ENCODE results near the gene COL20A1. TPM values are rescaled to one million over a fixed set of nuclear protein-coding genes. Genes with fewer than 3 reads are reported as not detected.

Gene COL20A1
- total RNA-seq, 1 donor from 2014 or later, result 0.25 TPM

DNA sequence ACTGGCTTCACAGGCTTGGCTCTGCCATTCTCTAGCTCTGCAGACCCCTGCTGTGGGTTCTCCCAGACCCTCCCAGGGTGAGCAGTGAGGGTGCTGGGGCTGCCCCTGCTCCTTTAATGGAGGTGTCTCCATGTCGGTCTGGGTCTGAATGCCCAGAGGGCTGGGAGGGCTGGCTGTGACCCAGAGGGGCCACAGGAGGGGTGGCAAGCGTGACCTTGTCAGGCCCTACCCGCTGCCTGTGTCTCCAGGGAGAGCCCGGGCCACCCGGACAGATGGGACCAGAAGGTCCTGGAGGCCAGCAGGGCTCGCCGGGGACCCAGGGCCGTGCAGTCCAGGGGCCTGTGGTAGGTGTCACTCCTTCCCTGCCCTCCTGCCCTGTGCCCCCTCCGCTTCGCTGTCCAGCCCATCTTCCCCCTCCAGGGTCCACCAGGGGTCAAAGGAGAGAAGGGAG, 32.1 kb downstream of the COL20A1 start:
- Mint-ChIP-seq H3K27me3 (ENCODE audit: low read depth) (peaks cover 12% of the 10 kb centered on the region), H3K4me3 (no peak overlapping the region), H3K9me3 (no peaks in the 10 kb centered on the region), H3K4me1 (peaks cover 8% of the 10 kb centered on the region), H3K36me3 (no peaks in the 10 kb centered on the region), H3K27ac (no peak overlapping the region)
- no peak for TF ChIP-seq CTCF (IDR thresholded peaks at IDR 0.05; ENCODE audit: unreplicated experiment)
- DNase-seq (ENCODE audit: low spot score in 2 of 2, unreplicated experiment in 2 of 2), result no peak

- Mint-ChIP-seq H3K27ac (no peak overlapping the region), H3K27me3 (ENCODE audit: low read depth) (peaks cover 12% of the 10 kb centered on the region), H3K4me3 (no peak overlapping the region), H3K9me3 (no peaks in the 10 kb centered on the region), H3K36me3 (no peaks in the 10 kb centered on the region), H3K4me1 (peaks cover 11% of the 10 kb centered on the region)
- no peak for TF ChIP-seq CTCF (IDR thresholded peaks at IDR 0.05; ENCODE audit: unreplicated experiment)
- no peak for DNase-seq (ENCODE audit: low spot score in 2 of 2, unreplicated experiment in 2 of 2)
These were observed 32.7 kb downstream of the COL20A1 start for GRCh38 chr20:63325554-63326313.

GRCh38 chr20:63326314-63327230, 33.6 kb downstream of the COL20A1 start:
- Mint-ChIP-seq H3K9me3 (peaks cover 2% of the 10 kb centered on the region), H3K36me3 (no peaks in the 10 kb centered on the region), H3K4me1 (peaks cover 10% of the 10 kb centered on the region), H3K27ac (no peak overlapping the region), H3K4me3 (no peak overlapping the region), H3K27me3 (ENCODE audit: low read depth) (peaks cover 12% of the 10 kb centered on the region)
- no peak for DNase-seq (ENCODE audit: low spot score in 2 of 2, unreplicated experiment in 2 of 2)
- no peak for TF ChIP-seq CTCF (IDR thresholded peaks at IDR 0.05; ENCODE audit: unreplicated experiment)

DNA sequence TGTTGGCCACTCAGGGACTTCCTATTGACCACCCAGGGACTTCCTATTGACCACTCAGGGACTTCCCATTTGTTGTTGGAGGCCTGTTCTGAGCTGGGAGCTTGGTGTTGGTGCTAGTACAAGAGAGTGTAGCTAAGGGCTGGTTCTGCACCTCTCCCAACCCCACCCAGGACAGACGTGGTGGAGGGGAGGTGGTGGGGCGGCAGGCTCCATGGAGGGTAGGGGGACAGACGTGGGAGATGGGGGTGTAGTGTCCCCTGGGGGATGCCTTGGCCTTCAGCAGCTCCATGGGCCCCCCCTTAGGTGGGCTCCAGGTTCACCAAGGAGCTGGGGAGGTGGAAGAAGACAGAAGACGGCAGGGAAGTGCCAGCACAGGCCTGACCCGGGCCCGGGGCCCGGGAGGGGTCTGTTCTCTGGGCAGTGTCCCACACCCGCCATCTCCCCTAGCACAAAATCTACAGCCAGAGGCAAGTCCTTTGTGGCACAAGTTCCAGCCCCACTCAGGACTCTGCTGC, 34.3 kb downstream of the COL20A1 start:
- H3K36me3 Mint-ChIP-seq, result peaks cover 3% of the 10 kb centered on the region
- peaks cover 12% of the 10 kb centered on the region for H3K27me3 Mint-ChIP-seq (ENCODE audit: low read depth)
- no peak overlapping the region for H3K27ac Mint-ChIP-seq
- DNase-seq (ENCODE audit: low spot score in 2 of 2, unreplicated experiment in 2 of 2), result no peak
- H3K9me3 Mint-ChIP-seq, result peaks cover 7% of the 10 kb centered on the region
- peaks cover 10% of the 10 kb centered on the region for H3K4me1 Mint-ChIP-seq
- TF ChIP-seq CTCF (IDR thresholded peaks at IDR 0.05; ENCODE audit: unreplicated experiment), result no peak
- no peak overlapping the region for H3K4me3 Mint-ChIP-seq

- no peak for TF ChIP-seq CTCF (IDR thresholded peaks at IDR 0.05; ENCODE audit: unreplicated experiment)
- Mint-ChIP-seq H3K4me3 (no peak overlapping the region), H3K4me1 (peaks cover 8% of the 10 kb centered on the region), H3K27me3 (ENCODE audit: low read depth) (peaks cover 10% of the 10 kb centered on the region), H3K9me3 (peaks cover 7% of the 10 kb centered on the region), H3K27ac (no peak overlapping the region), H3K36me3 (peaks cover 3% of the 10 kb centered on the region)
- DNase-seq (ENCODE audit: low spot score in 2 of 2, unreplicated experiment in 2 of 2), result no peak
These were observed 35.2 kb downstream of the COL20A1 start for GRCh38 chr20:63328026-63328700.
